Endodermal cell (in vitro differentiated cells): Measurements from ENCODE around the gene ADGRB3. TPM values are rescaled to one million over a fixed set of nuclear protein-coding genes. Genes with fewer than 3 reads are reported as not detected.

Source experiments
- DNase-seq: peaks from one replicate; pipeline ENCODE4 v3.0.0-alpha.2; 2017
- H3K27ac ChIP-seq: 2 replicates; pipeline ENCODE4 v1.5.1; 2013; ENCODE audit warnings: mild to moderate bottlenecking, low read depth, low read length, moderate library complexity
- H3K27me3 ChIP-seq: 2 replicates; pipeline ENCODE4 v1.6.1; 2013; ENCODE audit warnings: mild to moderate bottlenecking, low read length, moderate library complexity; ENCODE audit not compliant: insufficient read depth, control insufficient read depth, poor library complexity, severe bottlenecking
- H3K36me3 ChIP-seq: 2 replicates; pipeline ENCODE4 v1.7.0; 2013; ENCODE audit warnings: mild to moderate bottlenecking, low read length, moderate library complexity; ENCODE audit not compliant: control insufficient read depth, insufficient read depth
- H3K4me1 ChIP-seq: one replicate; pipeline ENCODE4 v1.7.0; 2013; ENCODE audit warnings: low read length; ENCODE audit not compliant: control insufficient read depth, insufficient read depth
- H3K4me3 ChIP-seq: 2 replicates; pipeline ENCODE4 v1.5.1; 2013; ENCODE audit warnings: mild to moderate bottlenecking, low read length, moderate library complexity
- H3K9ac ChIP-seq: 2 replicates; pipeline ENCODE4 v1.6.1; 2013; ENCODE audit warnings: mild to moderate bottlenecking, low read length, moderate library complexity; ENCODE audit not compliant: poor library complexity, severe bottlenecking; ENCODE audit errors: extremely low read depth
- H3K9me3 ChIP-seq: 2 replicates; pipeline ENCODE4 v1.6.1; 2013; ENCODE audit warnings: mild to moderate bottlenecking, low read length, moderate library complexity; ENCODE audit not compliant: control insufficient read depth
- H3K27ac Mint-ChIP-seq: 2 replicates; pipeline ENCODE4 v1.8.0; 2020; ENCODE audit warnings: mixed read lengths
- H3K27me3 Mint-ChIP-seq: 2 replicates; pipeline ENCODE4 v1.8.0; 2021; ENCODE audit warnings: mild to moderate bottlenecking, mixed read lengths; ENCODE audit not compliant: insufficient read depth
- H3K36me3 Mint-ChIP-seq: 2 replicates; pipeline ENCODE4 v1.8.0; 2020; ENCODE audit warnings: low read depth, mixed read lengths
- H3K4me1 Mint-ChIP-seq: 2 replicates; pipeline ENCODE4 v1.8.0; 2020; ENCODE audit warnings: mixed read lengths
- H3K4me3 Mint-ChIP-seq: 2 replicates; pipeline ENCODE4 v1.8.0; 2020; ENCODE audit warnings: mild to moderate bottlenecking, moderate library complexity, mixed read lengths
- H3K9me3 Mint-ChIP-seq: 2 replicates; pipeline ENCODE4 v1.8.0; 2020; ENCODE audit warnings: mild to moderate bottlenecking, mixed read lengths
- CTCF ChIP-seq: fragments of 200-600 bp; sonication (generic); conservative IDR thresholded peaks from 2 replicates; pipeline ENCODE4 v1.5.0; 2021; ENCODE audit warnings: antibody characterized with exemption, mild to moderate bottlenecking
- WGBS, 2 experiments: methylation state at CpG; one replicate each; pipeline versions ENCODE4 v1.1.5 to v1.1.7; 2013; ENCODE audit warnings: missing lambda C conversion rate in 2 of 2, mixed read lengths in 1 of 2; ENCODE audit not compliant: insufficient coverage in 1 of 2, insufficient read length in 1 of 2; 5-methylcytosine and 5-hydroxymethylcytosine counted together
- total RNA-seq, 2 donors: library from RNA; stranded (reverse); fragmentation: NEBNext Ultra II Directional in 1 of 2; extraction: Animal tissue kit (Norgen Biotek cat#: 25700) in 1 of 2; gene quantifications; 2 replicates in 1 of 2; 3 replicates in 1 of 2; pipeline ENCODE4 v1.2.1, GENCODE V29; 2021

ADGRB3 gene
- total RNA-seq, 2 donors from 2014 or later = 0.33 to 1.3 TPM

- TF ChIP-seq CTCF = no peak
- no peak overlapping the region for H3K27ac Mint-ChIP-seq
- no peaks in the 10 kb centered on the region for H3K27me3 ChIP-seq
Observed at GRCh38 chr6:69007781-69008180, 372.7 kb downstream of the ADGRB3 start.

GRCh38 chr6:69012211-69012610 is 377.1 kb downstream of the ADGRB3 start:
- Histone ChIP-seq H3K4me1 (no peaks in the 10 kb centered on the region), H3K4me3 (no peak overlapping the region), H3K27ac (no peak overlapping the region), H3K36me3 (no peaks in the 10 kb centered on the region), H3K27me3 (no peaks in the 10 kb centered on the region), H3K9me3 (no peaks in the 10 kb centered on the region), H3K9ac (no peak overlapping the region)
- DNase-seq = no peak
- no peak overlapping the region for H3K27ac Mint-ChIP-seq
- 67 to 78% methylated on average over 1 to 2 of the region's 2 CpGs for WGBS, 2 experiments
- no peak overlapping the region for H3K4me3 Mint-ChIP-seq
- TF ChIP-seq CTCF = no peak
- H3K4me1 Mint-ChIP-seq = peaks cover 8% of the 10 kb centered on the region
- H3K36me3 Mint-ChIP-seq = no peaks in the 10 kb centered on the region
- no peaks in the 10 kb centered on the region for H3K9me3 Mint-ChIP-seq
- no peaks in the 10 kb centered on the region for H3K27me3 Mint-ChIP-seq

More at GRCh38 chr6:69007781-69008180, 372.7 kb downstream of the ADGRB3 start:
- H3K27ac ChIP-seq = no peak overlapping the region
- no peak overlapping the region for H3K4me3 Mint-ChIP-seq
- H3K36me3 Mint-ChIP-seq = no peaks in the 10 kb centered on the region
- H3K27me3 Mint-ChIP-seq = no peaks in the 10 kb centered on the region
- no peak for DNase-seq
- peaks cover 4% of the 10 kb centered on the region for H3K4me1 Mint-ChIP-seq
- 59 to 90% methylated on average over 2 to 3 of the region's 3 CpGs for WGBS, 2 experiments
- no peaks in the 10 kb centered on the region for H3K9me3 Mint-ChIP-seq
- H3K9me3 ChIP-seq = no peaks in the 10 kb centered on the region
- no peaks in the 10 kb centered on the region for H3K4me1 ChIP-seq
- H3K4me3 ChIP-seq = no peak overlapping the region
- H3K9ac ChIP-seq = no peak overlapping the region
- H3K36me3 ChIP-seq = no peaks in the 10 kb centered on the region

- Mint-ChIP-seq H3K9me3 (no peaks in the 10 kb centered on the region), H3K27me3 (no peaks in the 10 kb centered on the region), H3K4me1 (peaks cover 8% of the 10 kb centered on the region), H3K27ac (no peak overlapping the region), H3K4me3 (no peak overlapping the region), H3K36me3 (no peaks in the 10 kb centered on the region)
- no peak for TF ChIP-seq CTCF
- WGBS, 2 experiments = 84 to 90% methylated on average over 2 to 4 of the region's 4 CpGs
- no peak overlapping the region for H3K9ac ChIP-seq
- no peak overlapping the region for H3K4me3 ChIP-seq
- no peaks in the 10 kb centered on the region for H3K4me1 ChIP-seq
- no peaks in the 10 kb centered on the region for H3K9me3 ChIP-seq
- H3K27me3 ChIP-seq = no peaks in the 10 kb centered on the region
- H3K36me3 ChIP-seq = no peaks in the 10 kb centered on the region
- H3K27ac ChIP-seq = no peak overlapping the region
- DNase-seq = no peak
Observed at GRCh38 chr6:69012876-69013275, 377.8 kb downstream of the ADGRB3 start.
